Stimulated activated CD4-positive, alpha-beta T cell treated with anti-CD3 and anti-CD28 coated beads, Interleukin-2, amount 100 ng/mL, for 4 hours (primary cell): ENCODE results near the gene SMTN.
"Not testable (repeated sequence)": the region's sequence is repeated elsewhere in the genome, so short reads cannot be mapped to it uniquely, and the experiment has no call there.

Experiments
- DNase-seq: peaks from one replicate; pipeline ENCODE4 v3.0.0-alpha.2; 2020; ENCODE audit warnings: low read depth

The SMTN gene

GRCh38 chr22:31104869-31105268 lies 23.8 kb downstream of the SMTN start:
- no peak for DNase-seq

- DNase-seq = no peak
Observed at GRCh38 chr22:31105282-31105929, 24.3 kb downstream of the SMTN start.

- no peak for DNase-seq
Observed at GRCh38 chr22:31106001-31106571, 25.0 kb downstream of the SMTN start.

DNA sequence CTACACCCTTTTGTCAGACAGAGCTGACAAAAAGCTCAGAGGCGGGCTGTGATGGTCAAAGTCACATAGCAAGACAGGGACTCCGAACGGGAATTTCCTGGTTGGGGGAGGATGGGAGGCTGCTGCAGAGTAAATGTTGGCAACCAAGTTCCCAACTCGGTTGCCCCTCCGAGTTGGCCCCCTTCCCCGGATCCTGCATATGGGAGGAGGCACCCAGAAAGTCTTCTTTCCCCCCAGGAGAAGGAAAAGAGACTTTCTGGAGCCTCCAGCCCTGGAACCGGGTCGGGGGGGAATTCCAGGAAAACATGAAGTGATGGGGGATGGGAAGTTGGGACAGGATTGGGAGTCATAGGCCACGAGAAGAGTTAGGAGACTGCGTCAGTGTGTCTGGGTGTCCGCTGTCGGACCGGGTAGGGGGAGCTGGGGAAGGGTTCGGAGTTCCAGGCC lies 25.6 kb downstream of the SMTN start:
- DNase-seq = no peak

DNA sequence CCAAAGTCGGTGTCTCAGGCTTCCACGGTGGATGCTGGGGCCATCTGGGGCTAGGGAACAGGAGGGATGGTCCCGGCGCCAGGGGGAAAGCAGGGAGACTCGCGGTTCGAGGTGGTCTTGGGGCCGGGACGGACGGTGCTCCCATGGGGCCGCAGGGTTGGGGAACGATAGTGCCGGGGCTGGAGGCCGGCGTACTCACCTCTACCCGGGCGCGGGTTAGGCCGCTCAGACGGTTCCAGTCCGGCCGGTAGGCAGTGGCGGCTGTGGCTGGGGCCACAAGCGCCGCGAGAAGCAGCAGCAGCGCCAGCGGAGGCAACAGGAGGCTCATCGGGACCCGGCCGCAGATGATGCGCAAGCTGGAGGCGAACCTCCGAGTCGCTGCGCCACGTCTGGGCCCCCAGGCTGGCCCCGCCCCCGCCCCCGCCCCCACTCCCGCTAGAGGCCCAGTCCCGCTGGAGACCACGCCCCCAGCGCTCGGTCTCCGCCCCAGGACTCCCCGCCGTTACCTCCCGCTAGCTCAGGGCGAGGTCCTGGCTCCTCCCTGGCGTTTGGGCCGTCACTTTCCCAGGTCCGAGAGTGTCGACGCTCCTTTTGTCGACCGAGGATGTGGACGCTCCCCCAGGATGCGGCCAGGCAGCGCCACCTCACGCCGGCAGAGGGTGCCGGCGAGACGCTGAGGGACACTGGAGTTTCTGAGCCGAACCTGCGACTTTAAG lies 26.2 kb downstream of the SMTN start, which contains the start of gene SELENOM:
Gene SELENOM, minus strand, starts transcription at position 391 of the 716 bp plus-strand sequence. Its CDS starts 63 bp downstream, at position 328.
- peak; percentile 79 for DNase-seq

- no peak for DNase-seq
Observed at GRCh38 chr22:31107894-31108218, 26.7 kb downstream of the SMTN start.

DNA sequence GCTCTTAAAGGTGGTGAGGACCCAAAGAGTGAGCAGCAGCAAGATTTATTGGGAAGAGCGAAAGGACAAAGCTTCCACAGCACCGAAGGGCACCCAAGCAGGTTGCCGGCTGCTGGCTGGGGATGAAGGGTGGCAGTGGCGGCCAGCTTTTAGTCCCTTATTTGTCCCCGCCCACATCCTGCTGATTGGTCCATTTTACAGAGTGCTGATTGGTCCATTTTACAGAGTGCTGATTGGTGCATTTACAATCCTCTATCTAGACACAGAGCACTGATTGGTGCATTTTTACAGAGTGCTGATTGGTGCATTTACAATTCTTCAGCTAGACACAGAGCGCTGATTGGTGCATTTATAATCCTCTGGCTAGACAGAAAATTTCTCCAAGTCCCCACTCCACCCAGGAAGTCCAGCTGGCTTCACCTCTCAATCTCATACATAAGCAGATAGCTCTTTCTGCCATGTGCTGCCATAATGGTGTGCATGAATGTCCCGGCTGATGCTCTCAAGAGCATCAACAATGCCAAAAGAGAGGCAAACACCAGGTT lies 31.5 kb downstream of the SMTN start:
- DNase-seq = not testable (repeated sequence)

DNA sequence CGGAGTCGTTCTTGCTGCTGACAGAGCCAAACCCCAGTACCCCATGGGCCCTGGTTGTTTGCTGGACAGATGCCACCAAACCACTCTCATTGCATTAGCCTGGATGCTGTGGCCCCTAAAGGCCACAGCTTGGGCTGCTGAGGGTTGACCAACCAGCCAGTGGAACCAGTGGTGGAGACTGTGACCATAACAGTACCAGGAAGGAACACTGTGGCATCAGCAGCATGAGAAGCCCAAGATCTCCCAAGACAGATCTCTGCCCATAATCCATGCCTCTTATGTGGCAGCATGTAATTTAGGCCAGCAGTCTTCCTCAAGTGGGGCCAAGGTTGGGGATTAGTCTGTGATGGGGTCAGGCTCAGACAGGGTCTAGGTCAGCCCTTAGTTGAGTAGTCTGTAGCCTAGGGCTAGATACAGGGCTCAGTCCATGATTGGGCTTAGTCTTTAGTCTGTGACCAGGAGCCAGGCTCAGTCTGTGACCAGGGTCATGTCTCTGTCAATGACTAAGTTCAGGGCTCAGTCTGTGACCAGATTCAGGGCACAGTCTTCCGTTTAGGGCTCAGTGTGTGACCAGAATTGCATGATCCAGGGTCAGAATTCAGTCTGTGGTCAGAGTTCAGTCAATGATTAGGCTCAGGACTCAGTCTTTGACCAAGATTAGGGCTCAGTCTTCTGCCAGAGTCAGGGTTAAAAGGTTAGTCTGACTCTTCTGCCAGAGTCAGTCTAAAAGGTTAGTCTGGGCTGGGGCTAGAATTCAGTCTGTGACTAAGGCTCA lies 37.1 kb downstream of the SMTN start:
- no peak for DNase-seq

DNA sequence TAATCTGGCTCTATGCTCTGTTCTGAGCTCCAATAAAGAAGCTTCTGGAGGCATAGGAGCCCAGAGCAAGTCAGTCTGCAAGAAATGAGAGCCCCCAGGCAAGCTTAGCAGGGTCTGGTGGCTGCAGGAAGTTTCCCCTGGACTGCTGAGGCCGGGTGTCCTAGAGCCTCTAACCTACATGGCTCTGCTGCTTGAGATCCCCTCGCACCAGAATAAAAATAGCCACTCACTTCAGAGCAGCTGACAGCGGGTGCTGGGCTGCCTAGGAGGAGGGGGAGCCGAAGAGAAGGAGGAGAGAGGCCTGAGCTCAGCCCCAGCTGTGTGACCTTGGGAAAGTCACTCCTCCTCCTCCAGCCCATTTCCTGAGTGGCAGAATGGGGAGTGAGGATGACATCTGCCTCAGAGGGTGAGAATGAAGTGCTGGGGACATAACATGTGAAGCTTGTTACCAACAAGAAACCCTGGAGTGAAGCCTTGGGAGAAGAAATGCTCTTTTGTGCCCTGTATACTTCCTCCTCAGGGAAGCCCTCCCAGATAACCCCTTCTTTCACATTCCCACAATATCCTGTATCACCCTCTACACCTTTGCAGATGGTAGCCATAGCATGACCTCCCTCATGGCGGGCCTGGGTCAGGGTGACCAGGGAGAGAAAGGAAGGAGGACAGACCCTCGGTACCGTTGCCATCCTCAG lies 38.1 kb downstream of the SMTN start:
- DNase-seq = no peak

GRCh38 chr22:31120230-31120629 lies 39.1 kb downstream of the SMTN start:
- no peak for DNase-seq

- DNase-seq = no peak
Observed at GRCh38 chr22:31120642-31121041, 39.5 kb downstream of the SMTN start.

DNA sequence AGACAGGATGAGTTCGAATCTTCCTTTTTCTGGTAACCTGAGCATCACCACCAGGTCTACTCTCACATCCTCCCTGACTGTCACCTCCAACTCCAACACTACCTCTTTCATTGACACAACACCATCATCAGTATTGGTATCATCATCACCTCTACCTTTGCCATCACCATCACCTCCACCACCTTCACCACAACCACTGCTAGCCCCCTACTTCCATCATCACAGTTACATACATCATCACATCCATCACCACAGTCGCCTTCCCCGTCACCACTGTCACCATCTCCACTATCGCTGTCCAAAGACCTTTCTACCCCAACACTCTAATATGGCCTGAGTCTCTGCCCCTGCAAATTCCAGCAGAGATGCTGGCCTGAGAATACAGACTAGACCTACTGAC lies 40.3 kb downstream of the SMTN start:
- no peak for DNase-seq

DNA sequence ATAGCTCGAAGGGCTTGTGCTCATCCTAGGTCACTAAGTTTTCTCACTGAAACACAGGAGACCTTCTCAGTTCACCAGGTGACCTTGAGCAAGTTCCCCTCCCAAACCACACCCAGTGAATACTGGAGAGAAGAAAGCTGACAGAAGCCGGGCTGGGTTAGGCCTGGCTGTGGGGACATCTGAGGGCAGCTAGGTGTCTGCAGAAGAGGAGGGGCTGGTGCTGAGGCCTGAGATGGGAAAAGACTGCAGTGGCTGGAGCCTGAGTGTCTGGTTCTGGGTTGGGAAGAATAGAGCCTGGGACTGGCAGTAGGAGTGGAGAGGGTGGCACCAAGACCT lies 41.0 kb downstream of the SMTN start:
- no peak for DNase-seq

DNA sequence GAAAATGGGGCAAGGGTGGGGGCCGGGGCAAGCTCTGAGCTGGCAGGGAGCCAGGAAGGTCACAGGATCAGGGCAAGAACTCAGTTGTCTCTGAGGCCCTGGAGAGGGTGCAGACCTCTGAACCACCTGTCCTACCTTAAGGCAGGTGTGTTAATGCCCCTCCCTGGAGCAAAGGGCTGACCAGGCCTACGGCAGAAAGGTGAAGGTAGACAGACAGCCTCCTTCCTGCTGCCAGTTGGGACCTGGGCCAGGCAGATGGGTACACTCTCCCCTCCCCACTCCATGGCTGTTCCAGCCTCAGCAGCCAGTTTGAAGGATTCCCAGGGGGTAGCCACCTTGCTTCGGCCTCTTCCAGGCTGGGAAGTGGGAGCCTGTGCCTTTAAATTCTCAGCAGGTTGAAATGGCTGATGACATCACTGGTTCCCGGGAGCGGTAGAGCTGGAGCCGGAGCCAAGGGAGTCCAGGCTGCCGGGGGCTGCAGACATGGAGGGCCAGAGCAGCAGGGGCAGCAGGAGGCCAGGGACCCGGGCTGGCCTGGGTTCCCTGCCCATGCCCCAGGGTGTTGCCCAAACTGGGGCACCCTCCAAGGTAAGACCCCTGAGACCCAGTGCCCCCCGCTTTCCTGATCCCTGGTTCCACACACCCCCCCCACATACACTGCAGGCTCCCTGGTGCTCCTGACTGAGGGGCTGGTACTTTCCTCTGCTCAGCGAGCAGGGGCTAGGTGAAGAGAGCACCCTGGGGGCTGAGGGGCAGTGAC lies 41.6 kb downstream of the SMTN start, which contains the start of gene INPP5J:
Gene INPP5J, plus strand, starts transcription at position 435 of the 760 bp plus-strand sequence. Its CDS starts 49 bp downstream, at position 484.
- no peak for DNase-seq

- no peak for DNase-seq
Observed at GRCh38 chr22:31123292-31123602, 42.1 kb downstream of the SMTN start.

GRCh38 chr22:31124290-31124689 lies 43.2 kb downstream of the SMTN start:
- no peak for DNase-seq

DNA sequence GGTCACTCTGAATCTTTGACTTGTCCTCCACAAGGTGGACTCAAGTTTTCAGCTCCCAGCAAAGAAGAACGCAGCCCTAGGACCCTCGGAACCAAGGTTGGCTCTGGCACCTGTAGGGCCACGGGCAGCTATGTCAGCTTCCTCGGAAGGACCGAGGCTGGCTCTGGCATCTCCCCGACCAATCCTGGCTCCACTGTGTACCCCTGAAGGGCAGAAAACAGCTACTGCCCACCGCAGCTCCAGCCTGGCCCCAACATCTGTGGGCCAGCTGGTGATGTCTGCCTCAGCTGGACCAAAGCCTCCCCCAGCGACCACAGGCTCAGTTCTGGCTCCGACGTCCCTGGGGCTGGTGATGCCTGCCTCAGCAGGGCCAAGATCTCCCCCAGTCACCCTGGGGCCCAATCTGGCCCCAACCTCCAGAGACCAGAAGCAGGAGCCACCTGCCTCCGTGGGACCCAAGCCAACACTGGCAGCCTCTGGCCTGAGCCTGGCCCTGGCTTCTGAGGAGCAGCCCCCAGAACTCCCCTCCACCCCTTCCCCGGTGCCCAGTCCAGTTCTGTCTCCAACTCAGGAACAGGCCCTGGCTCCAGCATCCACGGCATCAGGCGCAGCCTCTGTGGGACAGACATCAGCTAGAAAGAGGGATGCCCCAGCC lies 43.8 kb downstream of the SMTN start:
- DNase-seq = no peak

DNA sequence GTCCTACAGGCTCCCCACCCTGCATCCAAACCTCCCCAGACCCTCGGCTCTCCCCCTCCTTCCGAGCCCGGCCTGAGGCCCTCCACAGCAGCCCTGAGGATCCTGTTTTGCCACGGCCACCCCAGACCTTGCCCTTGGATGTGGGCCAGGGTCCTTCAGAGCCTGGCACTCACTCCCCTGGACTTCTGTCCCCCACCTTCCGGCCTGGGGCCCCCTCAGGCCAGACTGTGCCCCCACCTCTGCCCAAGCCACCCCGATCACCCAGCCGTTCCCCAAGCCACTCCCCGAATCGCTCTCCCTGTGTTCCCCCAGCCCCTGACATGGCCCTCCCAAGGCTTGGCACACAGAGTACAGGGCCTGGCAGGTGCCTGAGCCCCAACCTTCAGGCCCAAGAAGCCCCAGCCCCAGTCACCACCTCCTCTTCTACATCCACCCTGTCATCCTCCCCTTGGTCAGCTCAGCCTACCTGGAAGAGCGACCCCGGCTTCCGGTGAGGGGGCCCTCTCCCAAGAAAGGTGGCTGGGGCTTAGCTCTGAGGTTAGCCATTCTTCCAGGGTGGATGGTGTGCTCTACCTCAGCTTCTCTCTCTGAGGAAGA lies 44.5 kb downstream of the SMTN start:
- DNase-seq = no peak

GRCh38 chr22:31126128-31126868 lies 45.2 kb downstream of the SMTN start:
- DNase-seq = no peak

DNA sequence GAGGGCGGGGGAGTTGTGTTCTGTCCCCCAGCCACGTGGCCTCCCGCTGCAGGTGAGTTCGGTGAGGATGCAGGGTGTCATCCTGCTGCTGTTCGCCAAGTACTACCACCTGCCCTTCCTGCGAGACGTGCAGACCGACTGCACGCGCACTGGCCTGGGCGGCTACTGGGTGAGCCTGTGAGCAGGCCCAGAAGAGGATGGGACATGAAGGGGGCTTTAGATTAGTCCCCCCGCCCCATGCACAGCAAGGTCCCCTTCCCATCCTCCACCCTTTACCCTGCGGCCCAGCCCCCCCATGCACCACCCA lies 45.7 kb downstream of the SMTN start:
- DNase-seq = no peak
